Ovary (tissue), 9 donors: Measurements from ENCODE around the gene HOXA6. TPM values are rescaled to one million over a fixed set of nuclear protein-coding genes. Genes with fewer than 3 reads are reported as not detected.

Experiments
- DNase-seq, 5 donors: peaks; one replicate each; pipeline ENCODE4 v3.0.0-alpha.2; 2019 to 2020
- H3K27ac ChIP-seq, 2 donors: fragments of 200-600 bp; one replicate each; pipeline versions ENCODE4 v1.5.1 to v1.8.0; 2019 to 2022
- H3K27me3 ChIP-seq: fragments of 200-600 bp; one replicate; pipeline ENCODE4 v1.8.0; 2022
- H3K36me3 ChIP-seq: fragments of 200-600 bp; sonication (generic); one replicate; pipeline ENCODE4 v1.5.1; 2019
- H3K4me1 ChIP-seq: one replicate; pipeline ENCODE4 v1.8.1; 2013; ENCODE audit warnings: mild to moderate bottlenecking, moderate library complexity; ENCODE audit not compliant: insufficient read depth
- H3K4me3 ChIP-seq: fragments of 200-600 bp; sonication (generic); one replicate; pipeline ENCODE4 v1.5.1; 2017
- H3K9me3 ChIP-seq, 2 donors: fragments of 200-600 bp in 1 of 2; sonication (generic) in 1 of 2; one replicate each; pipeline versions ENCODE4 v1.5.1 to v1.8.1; 2013 to 2019; ENCODE audit warnings: mild to moderate bottlenecking in 1 of 2, moderate library complexity in 1 of 2
- EP300 ChIP-seq: sonication (generic); formaldehyde crosslinking; IDR thresholded peaks from one replicate; pipeline ENCODE4 v1.6.1; 2017; ENCODE audit warnings: antibody characterized with exemption
- POLR2A ChIP-seq: fragments of 450-650 bp; IDR thresholded peaks from one replicate; pipeline ENCODE4 v1.6.1; 2017; ENCODE audit warnings: antibody characterized with exemption, mild to moderate bottlenecking, moderate library complexity
- WGBS, 3 donors: extraction: QIAGEN DNeasy Blood & Tissue Kit in 1 of 3; methylation state at CpG; one replicate each; pipeline versions ENCODE4 v1.1.5 to v1.1.7; 2013 to 2017; 5-methylcytosine and 5-hydroxymethylcytosine counted together
- intact Hi-C, 4 donors: fragments of 100-400 bp; cut with DNase I; formaldehyde crosslinking; loops; one replicate each; pipeline versions ENCODE4 v1.11.0 to v1.15.1; 2022 to 2023
- polyA plus RNA-seq, 2 donors: library from polyadenylated mRNA; stranded (reverse); fragments of 200-250 nt in 1 of 2; fragments of 350-450 nt in 1 of 2; fragmentation: Illumina TruSeq in 1 of 2; extraction: RNeasy Lipid Tissue Mini Kit (QIAGEN cat#74804) in 1 of 2; gene quantifications; one replicate each; pipeline ENCODE4 v1.2.3, GENCODE V29; 2013 to 2014
- total RNA-seq, 7 donors: library from RNA; depleted of rRNA in 2 of 7; stranded (reverse); fragments of >200 nt in 2 of 7; fragmentation: NEBNext Ultra II Directional in 3 of 7; extraction: Animal tissue kit (Norgen Biotek cat#: 25700) in 3 of 7; gene quantifications; one replicate each; pipeline versions ENCODE4 v1.1.0 to v1.2.4, GENCODE V29; 2016 to 2023
- TF ChIP-seq, protein P1 (sequence below), 3 donors: fragments of 450-650 bp in 2 of 3; fragments of 200-600 bp in 1 of 3; IDR thresholded peaks; one replicate each; pipeline versions ENCODE4 v1.5.1 to v1.8.0; 2016 to 2022; ENCODE audit warnings: antibody characterized with exemption in 3 of 3, mild to moderate bottlenecking in 1 of 3
- donor health status: DM: no; HTN: no; CAD: no; lungs with moderate emphysema.
- donor health status: DM: no; HTN: no; CAD: no.
- donor health status: Bipolar disorder and iron deficiency.
- donor health status: DM: yes; HTN: yes; CAD: no.
- donor health status: DM: no; HTN: no; CAD: no.
- donor health status: DM: yes; HTN: yes; CAD: no.

HOXA6 gene
- total and polyA plus RNA-seq, 9 donors: 0.29 to 4.2 (median 0.39) TPM; not detected in 1

DNA sequence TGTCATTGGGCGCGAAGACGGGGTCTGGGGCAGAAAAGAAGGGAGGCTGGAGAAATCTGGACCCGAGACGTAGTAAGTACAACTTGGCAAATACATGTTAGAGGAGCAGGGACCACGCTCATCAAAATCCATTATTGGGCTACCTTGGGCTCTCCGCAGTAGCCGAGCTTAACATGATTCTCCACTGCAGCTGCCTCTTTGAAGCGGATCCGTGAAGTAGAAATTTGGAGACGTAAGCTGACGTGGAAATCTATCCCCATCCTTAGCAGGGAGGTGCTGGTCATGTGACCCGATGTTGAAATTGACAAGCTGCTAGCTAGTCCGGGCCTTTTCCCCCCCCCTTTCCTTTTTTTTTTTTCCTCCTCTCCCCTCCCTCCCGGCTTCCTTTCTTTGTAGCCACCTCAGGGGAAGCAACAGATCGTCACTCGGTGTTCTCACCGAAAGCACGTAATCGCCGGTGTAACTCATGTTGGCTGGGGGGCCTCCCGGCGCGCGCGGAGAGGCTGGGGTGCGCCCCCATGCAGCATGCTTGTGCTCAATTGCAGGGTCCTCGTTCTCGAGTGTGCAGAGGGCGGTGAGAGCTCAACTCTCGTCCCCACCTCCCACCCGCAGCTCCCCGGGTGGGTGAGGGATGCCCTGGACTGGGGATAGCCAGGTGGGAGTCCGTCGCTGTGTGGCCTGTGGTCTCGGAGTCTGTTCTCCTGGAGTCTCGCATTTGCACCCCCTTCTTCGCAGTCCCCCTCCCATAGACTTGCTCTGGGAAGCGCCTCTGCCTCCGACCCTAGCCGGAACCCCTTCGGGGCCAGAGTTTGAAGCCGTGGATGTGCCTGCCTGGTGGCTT is 37.7 kb upstream of the HOXA6 start, which contains the start of gene HOXA11:
Gene HOXA11 (minus strand): TSS at position 220 of the 841 bp plus-strand sequence. CDS start 88 bp downstream, at position 132.
- peak within 1 kb of the TSS; percentile 48 for H3K4me3 ChIP-seq
- TF ChIP-seq POLR2A: no peak
- no peak for TF ChIP-seq EP300
- WGBS, 3 donors: 7 to 13% (median 8%) methylated on average over 42 to 43 of the region's 43 CpGs
- no peaks in the 10 kb centered on the region for H3K36me3 ChIP-seq
- peak in 1 of 5 donors; percentile 30 for DNase-seq
- H3K4me1 ChIP-seq: peaks cover 2% of the 10 kb centered on the region
- no peak within 1 kb of the TSS for H3K27ac ChIP-seq
- peaks cover 18% of the 10 kb centered on the region for H3K27me3 ChIP-seq
- intact Hi-C loops: loop anchor here in 1 of 4 donors (10.0 kb wide), 1 partner anchor 1320 kb away; no protein-coding TSS in a partner anchor
- H3K9me3 ChIP-seq: no peaks in the 10 kb centered on the region

DNA sequence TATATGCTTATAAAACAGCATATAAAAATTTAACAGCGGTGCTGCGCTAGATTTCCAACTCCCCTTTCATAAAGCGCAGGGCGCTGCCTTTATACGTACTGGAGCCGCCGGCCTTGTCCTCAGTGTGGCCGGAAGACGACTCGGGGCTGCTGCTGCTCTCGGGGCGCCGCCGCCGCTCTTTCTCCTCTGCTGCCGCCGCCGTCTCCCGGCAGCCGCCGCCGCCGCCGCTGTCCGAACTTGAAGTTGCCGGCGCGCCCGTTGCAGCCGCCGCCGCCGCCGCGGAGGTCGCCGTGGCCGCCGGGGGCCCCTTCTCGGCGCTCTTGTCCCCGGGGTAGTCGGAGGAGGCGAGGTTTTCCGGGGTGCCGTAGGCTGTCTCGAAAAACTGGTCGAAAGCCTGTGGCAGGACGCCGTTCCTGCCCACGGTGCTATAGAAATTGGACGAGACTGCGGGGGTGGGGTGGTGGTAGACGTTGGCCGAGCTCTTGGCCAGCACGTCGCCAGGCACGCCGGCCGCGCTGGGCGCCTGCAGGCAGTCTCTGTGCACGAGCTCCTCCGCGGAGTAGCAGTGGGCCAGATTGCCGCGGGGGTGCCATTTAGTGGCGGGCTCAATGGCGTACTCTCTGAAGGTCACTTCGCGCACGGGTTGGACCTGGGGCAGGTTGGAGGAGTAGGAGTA is 36.9 kb upstream of the HOXA6 start:
- Histone ChIP-seq H3K36me3 (no peaks in the 10 kb centered on the region), H3K4me1 (peaks cover 2% of the 10 kb centered on the region), H3K9me3 (no peaks in the 10 kb centered on the region), H3K27me3 (peaks cover 18% of the 10 kb centered on the region), H3K27ac (no peak overlapping the region), H3K4me3 (peak overlapping the region; percentile 46)
- peak in 2 of 5 donors; percentile 21 to 46 for DNase-seq
- intact Hi-C loops: loop anchor here in 1 of 4 donors (10.0 kb wide), 1 partner anchor 1320 kb away; no protein-coding TSS in a partner anchor
- TF ChIP-seq, protein P1, sequence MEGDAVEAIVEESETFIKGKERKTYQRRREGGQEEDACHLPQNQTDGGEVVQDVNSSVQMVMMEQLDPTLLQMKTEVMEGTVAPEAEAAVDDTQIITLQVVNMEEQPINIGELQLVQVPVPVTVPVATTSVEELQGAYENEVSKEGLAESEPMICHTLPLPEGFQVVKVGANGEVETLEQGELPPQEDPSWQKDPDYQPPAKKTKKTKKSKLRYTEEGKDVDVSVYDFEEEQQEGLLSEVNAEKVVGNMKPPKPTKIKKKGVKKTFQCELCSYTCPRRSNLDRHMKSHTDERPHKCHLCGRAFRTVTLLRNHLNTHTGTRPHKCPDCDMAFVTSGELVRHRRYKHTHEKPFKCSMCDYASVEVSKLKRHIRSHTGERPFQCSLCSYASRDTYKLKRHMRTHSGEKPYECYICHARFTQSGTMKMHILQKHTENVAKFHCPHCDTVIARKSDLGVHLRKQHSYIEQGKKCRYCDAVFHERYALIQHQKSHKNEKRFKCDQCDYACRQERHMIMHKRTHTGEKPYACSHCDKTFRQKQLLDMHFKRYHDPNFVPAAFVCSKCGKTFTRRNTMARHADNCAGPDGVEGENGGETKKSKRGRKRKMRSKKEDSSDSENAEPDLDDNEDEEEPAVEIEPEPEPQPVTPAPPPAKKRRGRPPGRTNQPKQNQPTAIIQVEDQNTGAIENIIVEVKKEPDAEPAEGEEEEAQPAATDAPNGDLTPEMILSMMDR (IDR thresholded peaks at IDR 0.05): no peak
- no peak for TF ChIP-seq EP300
- TF ChIP-seq POLR2A: no peak
- WGBS, 3 donors: 2% methylated on average over 68 to 72 of the region's 72 CpGs

DNA sequence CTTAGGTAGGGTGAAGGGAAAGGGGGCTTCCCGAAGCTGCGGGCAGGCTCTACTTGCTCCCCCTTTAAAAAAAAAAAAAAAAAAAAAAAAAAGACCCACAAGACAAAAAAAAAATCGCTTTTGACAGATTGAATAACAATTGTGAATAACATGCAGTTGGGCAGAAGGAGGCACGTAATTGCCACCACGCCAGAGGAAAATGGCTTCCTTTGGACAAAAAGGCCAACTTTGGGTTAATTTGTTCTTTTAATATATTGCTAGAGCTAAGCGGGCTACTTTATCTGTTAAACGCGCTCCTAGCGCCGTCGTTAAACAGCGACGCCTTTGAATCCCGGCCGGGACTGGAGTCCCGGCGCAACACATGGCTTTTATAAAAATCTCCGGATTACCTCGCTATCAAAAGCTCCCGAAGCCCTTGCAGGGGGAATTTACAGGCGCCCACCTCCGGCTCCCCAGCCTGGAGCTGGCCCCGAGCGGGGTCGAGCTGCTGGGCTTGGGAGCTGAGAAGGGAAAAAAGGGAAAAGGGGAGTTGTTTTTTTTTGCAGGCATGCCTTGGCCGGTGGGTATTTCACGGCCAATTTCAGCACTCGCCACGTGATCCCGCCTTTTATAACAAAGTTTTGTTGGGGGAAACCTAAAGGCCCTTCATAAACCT is 36.2 kb upstream of the HOXA6 start:
- TF ChIP-seq, protein P1 (IDR thresholded peaks at IDR 0.05): no peak
- TF ChIP-seq POLR2A (no peak), EP300 (no peak)
- intact Hi-C loops: loop anchor here in 1 of 4 donors (10.0 kb wide), 1 partner anchor 1319 kb away; no protein-coding TSS in a partner anchor
- H3K4me3 ChIP-seq: peak overlapping the region; percentile 46
- peak in 1 of 5 donors; percentile 34 for DNase-seq
- no peaks in the 10 kb centered on the region for H3K9me3 ChIP-seq
- H3K4me1 ChIP-seq: peaks cover 2% of the 10 kb centered on the region
- 5 to 6% (median 5%) methylated on average over 30 of the region's 30 CpGs for WGBS, 3 donors
- H3K27me3 ChIP-seq: peaks cover 18% of the 10 kb centered on the region
- H3K27ac ChIP-seq: no peak overlapping the region
- H3K36me3 ChIP-seq: no peaks in the 10 kb centered on the region

DNA sequence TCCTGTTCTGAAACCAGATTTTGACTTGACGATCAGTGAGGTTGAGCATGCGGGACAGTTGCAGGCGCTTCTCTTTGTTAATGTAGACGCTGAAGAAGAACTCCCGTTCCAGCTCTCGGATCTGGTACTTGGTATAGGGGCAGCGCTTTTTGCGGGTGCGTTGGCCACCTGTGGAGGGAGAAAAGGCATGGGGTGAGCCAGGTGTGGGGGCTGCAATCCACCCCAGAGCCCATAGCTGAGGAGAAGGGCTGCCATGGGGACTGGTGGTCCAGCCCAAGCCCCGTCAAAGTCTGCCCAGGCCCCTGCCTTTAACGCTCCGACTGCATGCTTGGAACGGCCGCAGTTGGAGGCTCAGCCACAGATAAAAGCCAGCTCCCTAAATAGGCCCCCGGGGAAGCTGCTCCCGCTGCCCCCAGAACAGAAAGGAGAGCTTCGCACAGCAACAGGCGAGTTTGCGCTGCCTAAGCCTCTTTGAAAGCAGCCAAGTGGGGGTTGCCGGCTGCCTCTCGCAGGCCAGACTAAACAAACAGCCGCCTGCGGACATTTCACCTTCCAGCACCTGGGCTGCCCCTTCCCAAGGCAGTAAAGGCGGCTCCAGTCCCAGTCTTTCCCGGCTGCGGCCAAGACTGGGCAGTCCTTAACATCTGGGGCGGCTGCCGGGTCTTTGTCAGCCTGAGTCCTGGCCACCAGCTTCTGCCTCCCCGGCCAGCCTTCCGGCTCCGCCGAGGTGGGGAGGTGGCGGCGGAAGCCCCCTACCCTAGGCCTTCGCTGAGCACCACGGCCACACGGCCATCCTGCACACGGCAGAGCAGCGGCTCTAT is 35.5 kb upstream of the HOXA6 start:
- peak in 1 of 5 donors; percentile 30 for DNase-seq
- intact Hi-C loops: loop anchor here in 1 of 4 donors (10.0 kb wide), 1 partner anchor 1318 kb away; no protein-coding TSS in a partner anchor
- Histone ChIP-seq H3K4me1 (peaks cover 2% of the 10 kb centered on the region), H3K27ac (no peak overlapping the region), H3K27me3 (peaks cover 18% of the 10 kb centered on the region), H3K9me3 (no peaks in the 10 kb centered on the region), H3K36me3 (no peaks in the 10 kb centered on the region), H3K4me3 (peak overlapping the region; percentile 46)
- 8 to 9% (median 9%) methylated on average over 39 of the region's 39 CpGs for WGBS, 3 donors
- TF ChIP-seq EP300 (no peak), POLR2A (no peak)
- TF ChIP-seq, protein P1 (IDR thresholded peaks at IDR 0.05): no peak
